Activated CD8-positive, alpha-beta memory T cell treated with anti-CD3 and anti-CD28 coated beads for 36 hours (primary cell): Measurements from ENCODE around the gene ERGIC1. TPM values are rescaled to one million over a fixed set of nuclear protein-coding genes. Genes with fewer than 3 reads are reported as not detected.

Experiments used
- CTCF ChIA-PET: fragments of 350-600 bp; sonication (Branson Sonifier 250); formaldehyde crosslinking; loops from one replicate; lab custom pipeline; 2021; ENCODE audit warnings: antibody characterized with exemption; lab: Charles Lee
- POLR2A ChIA-PET: fragments of 350-600 bp; sonication (Branson Sonifier 250); formaldehyde crosslinking; loops from one replicate; lab custom pipeline; 2021; ENCODE audit warnings: antibody characterized with exemption; lab: Charles Lee
- total RNA-seq, 2 experiments: library from RNA; stranded (reverse); gene quantifications; one replicate each; pipeline ENCODE4 v1.2.3, GENCODE V29; 2021

The ERGIC1 gene
- total RNA-seq, 2 experiments from 2014 or later = 39.7 to 41.0 TPM

- POLR2A ChIA-PET = no interaction called here
- CTCF ChIA-PET = interaction anchor here (1.4 to 10.5 kb wide), 4 partner anchors 10 to 228 kb away, joined by 5 to 140 read pairs (median 9); no protein-coding TSS in a partner anchor
These were observed 106.4 kb downstream of the ERGIC1 start for GRCh38 chr5:172940268-172941066.

DNA sequence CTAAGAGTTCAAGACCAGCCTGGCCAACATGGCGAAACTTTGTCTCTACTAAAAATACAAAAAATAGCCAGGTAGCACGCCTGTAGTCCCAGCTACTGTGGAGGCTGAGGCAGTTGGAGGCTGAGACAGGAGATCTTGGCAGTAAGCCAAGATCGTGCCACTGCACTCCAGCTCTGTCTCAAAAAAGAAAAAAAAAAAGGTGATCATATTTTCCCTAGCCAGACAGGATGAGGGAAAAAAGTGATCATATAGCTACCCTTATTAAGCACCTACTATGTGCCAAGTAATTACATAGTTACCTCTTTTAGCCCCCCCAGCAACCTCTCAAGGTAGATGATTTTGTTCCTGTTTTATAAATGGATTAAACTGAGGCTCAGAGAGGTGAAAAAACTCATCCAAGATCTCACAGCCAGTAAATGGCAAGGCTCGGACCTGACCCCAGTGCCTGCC, 107.0 kb downstream of the ERGIC1 start:
- CTCF ChIA-PET = interaction anchor here (0.6 to 1.4 kb wide), 2 partner anchors 224 to 1051 kb away, joined by 3 to 5 read pairs; no protein-coding TSS in a partner anchor
- POLR2A ChIA-PET = no interaction called here

- POLR2A ChIA-PET = no interaction called here
- CTCF ChIA-PET = interaction anchor here (1.2 to 1.3 kb wide), 2 partner anchors 17 to 229 kb away, joined by 3 to 5 read pairs; partner anchors contain the start of gene RPL26L1
These were observed 108.5 kb downstream of the ERGIC1 start for GRCh38 chr5:172942556-172942955.

GRCh38 chr5:172943283-172943841, 109.3 kb downstream of the ERGIC1 start:
- CTCF ChIA-PET = no interaction called here
- POLR2A ChIA-PET = no interaction called here

DNA sequence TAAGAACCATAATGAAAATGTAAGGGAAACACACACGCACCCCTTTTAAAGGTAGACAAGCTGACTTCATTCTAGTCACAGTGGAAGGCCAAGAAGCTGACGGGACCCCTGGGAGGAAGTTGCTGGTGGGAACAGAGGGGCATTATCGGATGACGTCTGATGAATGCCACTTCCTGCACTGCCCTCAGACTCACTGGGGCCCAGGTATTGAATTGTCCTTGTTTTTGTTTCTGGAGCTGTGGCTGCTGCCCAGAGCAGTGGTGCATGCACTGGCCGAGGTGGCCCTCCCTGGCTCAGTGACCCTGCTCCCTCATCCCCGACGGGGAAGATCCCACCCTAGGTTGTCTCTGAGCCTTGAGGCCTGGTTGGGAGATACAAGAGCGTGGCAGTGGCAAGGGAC, 109.9 kb downstream of the ERGIC1 start:
- ChIA-PET CTCF (no interaction called here), POLR2A (no interaction called here)

DNA sequence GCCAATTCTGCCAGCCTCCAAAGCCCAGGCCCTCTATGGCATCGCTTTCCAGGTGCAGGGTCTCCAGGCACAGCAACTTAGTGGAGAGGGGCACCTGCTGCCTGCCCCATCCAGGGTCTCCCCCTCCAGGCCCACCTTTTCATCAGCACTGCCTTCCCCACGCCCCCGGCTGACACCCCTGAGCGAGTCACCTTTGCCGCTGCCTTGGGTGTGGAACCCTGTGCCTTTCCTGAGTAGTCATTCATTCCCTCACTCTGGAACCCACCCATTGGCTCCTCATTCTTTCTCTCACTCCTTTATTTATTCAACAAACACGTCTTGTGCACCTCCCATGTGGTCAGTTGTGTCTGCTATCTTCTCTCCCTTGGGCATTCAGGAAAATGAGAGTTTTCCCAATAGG, 110.7 kb downstream of the ERGIC1 start:
- POLR2A ChIA-PET = no interaction called here
- CTCF ChIA-PET = no interaction called here

- ChIA-PET CTCF (no interaction called here), POLR2A (no interaction called here)
These were observed 111.1 kb downstream of the ERGIC1 start for GRCh38 chr5:172945151-172945550.

- POLR2A ChIA-PET = no interaction called here
- CTCF ChIA-PET = interaction anchor here (0.6 to 0.9 kb wide), 2 partner anchors 249 to 484 kb away, joined by 3 read pairs; no protein-coding TSS in a partner anchor
These were observed 112.1 kb downstream of the ERGIC1 start for GRCh38 chr5:172946146-172946545.

DNA sequence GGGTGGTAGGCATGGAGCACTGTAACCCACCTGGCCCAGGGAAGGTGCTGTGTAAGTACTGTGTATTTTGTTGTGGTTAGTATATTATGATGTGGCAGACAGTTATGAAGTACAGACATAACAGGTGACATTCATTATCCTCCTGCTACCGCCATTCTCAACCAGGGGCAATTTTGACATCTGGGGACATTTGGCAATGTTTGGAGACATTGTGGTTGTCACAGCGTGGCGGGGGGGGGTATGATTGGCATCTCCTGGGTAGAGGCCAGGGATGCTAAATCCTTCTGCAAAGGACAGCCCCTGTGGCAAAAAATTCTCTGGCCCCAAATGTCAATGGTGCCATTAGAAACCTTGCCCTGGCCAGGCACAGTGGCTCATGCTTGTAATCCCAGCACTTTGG, 115.4 kb downstream of the ERGIC1 start:
- ChIA-PET POLR2A (no interaction called here), CTCF (interaction anchor here (1.2 kb wide), 1 partner anchor 10 kb away, joined by 4 read pairs; the partner anchor contains the start of gene RPL26L1)

DNA sequence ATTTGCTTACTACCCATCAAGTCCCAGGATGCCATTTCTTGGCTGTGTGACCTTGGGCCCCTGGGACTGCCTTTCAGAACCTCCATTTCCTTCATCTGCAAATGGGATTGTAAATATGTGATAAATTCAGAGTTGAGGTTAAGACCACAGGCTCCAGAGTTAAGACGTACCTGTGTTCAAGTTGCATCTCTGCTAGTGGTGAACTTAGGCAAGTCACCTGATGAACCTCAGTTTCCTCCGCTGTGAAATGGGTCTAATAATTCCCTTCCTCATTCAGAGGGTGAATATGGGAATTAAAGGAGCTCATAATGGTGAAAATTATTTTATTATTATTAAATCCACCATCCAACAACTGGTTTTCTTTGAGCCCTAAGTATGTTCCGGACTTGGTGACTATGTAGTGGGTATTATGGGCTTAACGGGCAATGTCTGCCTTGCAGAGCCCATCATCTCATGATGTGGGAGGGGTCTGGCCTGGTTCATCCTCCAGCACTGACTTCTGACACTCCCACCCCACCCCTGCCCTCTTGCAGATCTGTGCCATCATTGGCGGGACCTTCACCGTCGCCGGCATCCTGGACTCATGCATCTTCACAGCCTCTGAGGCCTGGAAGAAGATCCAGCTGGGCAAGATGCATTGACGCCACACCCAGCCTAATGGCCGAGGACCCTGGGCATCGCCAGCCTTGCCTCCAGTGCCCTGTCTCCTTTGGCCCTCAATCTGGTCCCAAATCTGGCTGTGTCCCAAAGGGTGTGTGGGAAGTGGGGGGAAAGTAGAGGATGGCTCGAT, 116.3 kb downstream of the ERGIC1 start:
- CTCF ChIA-PET = interaction anchor here (0.6 to 1.3 kb wide), 3 partner anchors 9 to 234 kb away, joined by 4 read pairs; partner anchors contain the start of gene RPL26L1
- POLR2A ChIA-PET = no interaction called here

- ChIA-PET CTCF (interaction anchor here (2.7 kb wide), 1 partner anchor 237 kb away, joined by 9 read pairs; no protein-coding TSS in a partner anchor), POLR2A (no interaction called here)
These were observed 117.5 kb downstream of the ERGIC1 start for GRCh38 chr5:172951371-172952033.

DNA sequence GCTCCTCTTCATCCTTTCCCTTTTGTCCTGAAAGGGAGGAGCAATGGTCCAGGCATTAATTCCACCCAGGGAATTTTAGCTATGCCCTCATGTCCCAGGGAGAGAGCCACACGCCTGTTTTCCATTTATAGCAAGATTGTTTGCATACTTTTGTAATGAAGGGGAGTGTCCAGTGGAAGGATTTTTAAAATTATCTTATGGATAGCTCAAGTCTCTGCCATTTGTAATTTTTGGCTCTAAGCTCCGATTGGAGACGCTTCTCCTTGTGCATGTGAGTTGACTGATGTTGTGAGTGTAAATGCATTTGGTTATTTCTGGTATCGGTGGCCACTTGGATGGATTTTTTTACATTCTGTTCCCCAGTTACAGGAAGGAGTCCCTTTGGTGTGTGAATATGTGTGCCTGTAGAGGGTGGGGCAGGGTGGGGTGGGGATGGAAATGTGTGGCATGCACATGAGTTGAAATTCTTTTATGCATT, 118.0 kb downstream of the ERGIC1 start:
- POLR2A ChIA-PET = no interaction called here
- CTCF ChIA-PET = interaction anchor here (2.7 kb wide), 1 partner anchor 238 kb away, joined by 9 read pairs; no protein-coding TSS in a partner anchor

GRCh38 chr5:172953776-172954675, 120.0 kb downstream of the ERGIC1 start:
- POLR2A ChIA-PET = interaction anchor here (0.6 kb wide), 2 partner anchors 29 to 48 kb away, joined by 3 read pairs; partner anchors contain the start of gene ATP6V0E1
- CTCF ChIA-PET = interaction anchor here (2.7 kb wide), 1 partner anchor 240 kb away, joined by 9 read pairs; no protein-coding TSS in a partner anchor

DNA sequence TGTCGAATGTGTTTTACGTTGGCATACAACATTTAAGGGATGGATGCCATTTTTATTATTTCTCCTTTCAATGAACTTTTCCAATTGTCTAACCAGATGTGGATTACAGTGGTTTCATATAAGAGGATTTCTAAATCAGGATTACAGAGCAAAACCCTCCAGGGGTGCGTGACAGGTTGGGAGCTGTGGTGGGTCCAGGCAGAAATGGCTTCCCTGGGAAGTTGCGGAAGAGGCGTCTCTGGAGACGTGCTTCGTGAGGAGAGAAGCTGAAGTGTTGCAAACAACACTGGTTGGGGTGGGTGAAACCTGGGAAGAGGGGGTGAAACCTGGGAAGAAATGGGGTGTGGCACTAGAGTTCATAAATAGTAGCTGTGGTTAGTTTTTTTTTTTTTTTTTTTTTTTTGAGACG, 120.7 kb downstream of the ERGIC1 start:
- CTCF ChIA-PET = no interaction called here
- POLR2A ChIA-PET = interaction anchor here (0.6 kb wide), 2 partner anchors 29 to 49 kb away, joined by 3 read pairs; partner anchors contain the start of gene ATP6V0E1

DNA sequence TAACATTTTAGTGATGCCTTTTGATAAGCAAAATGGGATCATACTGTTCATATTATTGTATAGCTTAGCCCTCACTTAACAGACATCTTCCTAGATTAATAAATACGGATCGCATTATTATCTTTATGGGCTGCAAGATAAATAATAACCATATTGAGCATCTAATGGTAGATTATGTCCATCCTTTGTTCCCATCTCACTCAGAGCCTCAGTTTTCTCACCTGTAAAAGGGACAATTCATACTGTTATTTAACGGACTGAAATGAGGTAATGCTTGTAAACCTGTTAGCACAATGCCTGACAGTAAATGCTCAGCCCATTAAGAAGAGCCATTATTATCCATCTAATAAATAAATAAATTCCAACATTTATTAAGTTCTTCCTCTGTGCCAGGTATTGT, 122.2 kb downstream of the ERGIC1 start:
- ChIA-PET POLR2A (no interaction called here), CTCF (no interaction called here)

GRCh38 chr5:172956936-172957335, 122.9 kb downstream of the ERGIC1 start:
- POLR2A ChIA-PET = no interaction called here
- CTCF ChIA-PET = no interaction called here

GRCh38 chr5:172957458-172957857, 123.4 kb downstream of the ERGIC1 start:
- CTCF ChIA-PET = no interaction called here
- POLR2A ChIA-PET = no interaction called here
